Liver (tissue), 9 donors: ENCODE data around the gene TUT4. TPM values are rescaled to one million over a fixed set of nuclear protein-coding genes. Genes with fewer than 3 reads are reported as not detected.

Source experiments
- DNase-seq: peaks from one replicate; pipeline ENCODE4 v3.0.0-alpha.2; 2017; ENCODE audit warnings: low spot score
- H3K27ac ChIP-seq, 2 donors: one replicate each; pipeline ENCODE4 v1.7.0; 2013; ENCODE audit warnings: inconsistent platforms in 2 of 2, low read length in 2 of 2, control low read depth in 1 of 2, low read depth in 1 of 2, mild to moderate bottlenecking in 1 of 2
- H3K27me3 ChIP-seq, 4 donors: one replicate each; pipeline versions ENCODE4 v1.6.1 to v1.7.0; 2013; ENCODE audit warnings: low read length in 3 of 4, inconsistent platforms in 1 of 4, mild to moderate bottlenecking in 1 of 4, moderate library complexity in 1 of 4; ENCODE audit not compliant: control insufficient read depth in 4 of 4, insufficient read depth in 4 of 4
- H3K36me3 ChIP-seq, 4 donors: one replicate each; pipeline versions ENCODE4 v1.6.1 to v1.7.0; 2013; ENCODE audit warnings: low read length in 3 of 4, mild to moderate bottlenecking in 3 of 4, low read depth in 1 of 4, moderate library complexity in 1 of 4; ENCODE audit not compliant: control insufficient read depth in 4 of 4, insufficient read depth in 3 of 4
- H3K4me1 ChIP-seq, 4 donors: one replicate each; pipeline versions ENCODE4 v1.6.1 to v1.7.0; 2013; ENCODE audit warnings: low read length in 3 of 4, mild to moderate bottlenecking in 3 of 4, moderate library complexity in 1 of 4; ENCODE audit not compliant: control insufficient read depth in 4 of 4, insufficient read depth in 4 of 4
- H3K4me3 ChIP-seq, 3 donors: one replicate each; pipeline versions ENCODE4 v1.6.1 to v1.7.0; 2013; ENCODE audit warnings: low read length in 3 of 3, control low read depth in 1 of 3, low read depth in 1 of 3, mild to moderate bottlenecking in 1 of 3
- H3K9ac ChIP-seq, 2 donors: one replicate each; pipeline ENCODE4 v1.7.0; 2013; ENCODE audit warnings: low read length in 2 of 2, mild to moderate bottlenecking in 2 of 2, moderate library complexity in 2 of 2, control low read depth in 1 of 2, low read depth in 1 of 2
- H3K9me3 ChIP-seq, 4 donors: one replicate each; pipeline versions ENCODE4 v1.6.1 to v1.7.0; 2013; ENCODE audit warnings: low read length in 3 of 4; ENCODE audit not compliant: control insufficient read depth in 4 of 4
- FOXA1 ChIP-seq: IDR thresholded peaks from 2 replicates; pipeline ENCODE4 v1.6.1; 2016; ENCODE audit warnings: antibody characterized with exemption
- FOXA2 ChIP-seq: IDR thresholded peaks from 2 replicates; pipeline ENCODE4 v1.6.1; 2016; ENCODE audit warnings: antibody characterized with exemption
- GABPA ChIP-seq, 2 donors: IDR thresholded peaks in 1 of 2; conservative IDR thresholded peaks in 1 of 2; 2 replicates each; pipeline ENCODE4 v1.6.1; 2016; ENCODE audit warnings: antibody characterized with exemption in 2 of 2, mild to moderate bottlenecking in 1 of 2, moderate library complexity in 1 of 2
- HNF4A ChIP-seq, 2 donors: conservative IDR thresholded peaks; 2 replicates each; pipeline ENCODE4 v1.6.1; 2016; ENCODE audit warnings: antibody characterized with exemption in 2 of 2, mild to moderate bottlenecking in 2 of 2
- HNF4G ChIP-seq: IDR thresholded peaks from 2 replicates; pipeline ENCODE4 v1.6.1; 2016; ENCODE audit warnings: antibody characterized with exemption
- JUND ChIP-seq, 2 donors: IDR thresholded peaks; 2 replicates each; pipeline ENCODE4 v1.6.1; 2016; ENCODE audit warnings: antibody characterized with exemption in 2 of 2
- NR2F2 ChIP-seq: IDR thresholded peaks from 2 replicates; pipeline ENCODE4 v1.6.1; 2016; ENCODE audit warnings: antibody characterized with exemption
- RAD21 ChIP-seq, 2 donors: IDR thresholded peaks; 2 replicates each; pipeline ENCODE4 v1.6.1; 2016; ENCODE audit warnings: antibody characterized with exemption in 2 of 2, mild to moderate bottlenecking in 2 of 2
- RXRA ChIP-seq, 2 donors: IDR thresholded peaks; 2 replicates each; pipeline ENCODE4 v1.6.1; 2017 to 2018; ENCODE audit warnings: antibody characterized with exemption in 2 of 2, mild to moderate bottlenecking in 1 of 2
- SP1 ChIP-seq: IDR thresholded peaks from 2 replicates; pipeline ENCODE4 v1.6.1; 2018; ENCODE audit warnings: antibody characterized with exemption, mild to moderate bottlenecking
- TAF1 ChIP-seq: conservative IDR thresholded peaks from 2 replicates; pipeline ENCODE4 v1.6.1; 2016; ENCODE audit warnings: antibody characterized with exemption, mild to moderate bottlenecking
- YY1 ChIP-seq: IDR thresholded peaks from 2 replicates; pipeline ENCODE4 v1.6.1; 2016; ENCODE audit warnings: antibody characterized with exemption, mild to moderate bottlenecking
- WGBS: extraction: QIAGEN DNeasy Blood & Tissue Kit; methylation state at CpG from one replicate; pipeline ENCODE4 v1.1.7; 2013; 5-methylcytosine and 5-hydroxymethylcytosine counted together
- polyA plus RNA-seq, 2 donors: library from polyadenylated mRNA; stranded (reverse) in 1 of 2; unstranded in 1 of 2; fragments of 200-250 nt in 1 of 2; fragments of >200 nt in 1 of 2; fragmentation: Nextera tagmentation in 1 of 2; extraction: Ambion mirVana in 1 of 2; gene quantifications; one replicate each; pipeline versions ENCODE4 v1.2.1 to v1.2.3, GENCODE V29; 2013 to 2015
- total RNA-seq, 2 donors: library from RNA; depleted of rRNA; stranded (reverse); fragments of >200 nt; gene quantifications; one replicate each; pipeline ENCODE4 v1.2.3, GENCODE V29; 2014
- TF ChIP-seq, protein P1 (sequence below): IDR thresholded peaks from 2 replicates; pipeline ENCODE4 v1.6.1; 2016; ENCODE audit warnings: antibody characterized with exemption
- TF ChIP-seq, protein P2 (sequence below): fragments of 150-350 bp; IDR thresholded peaks from 2 replicates; pipeline ENCODE4 v1.5.1; 2017; ENCODE audit warnings: improper control_type of control experiment, low read depth, low read length; ENCODE audit not compliant: missing input control
- TF ChIP-seq, protein P3 (sequence below): IDR thresholded peaks from 2 replicates; pipeline ENCODE4 v1.6.1; 2016; ENCODE audit warnings: antibody characterized with exemption
- TF ChIP-seq, protein P4 (sequence below): IDR thresholded peaks from 2 replicates; pipeline ENCODE4 v1.6.1; 2016; ENCODE audit warnings: antibody characterized with exemption, mild to moderate bottlenecking
- donor health status: healthy.
- donor health status: healthy.
- donor health status: healthy.
- donor health status: healthy.
- donor health status: healthy.

Gene TUT4
- total and polyA plus RNA-seq, 4 donors, result 12.2 to 28.0 (median 24.0) TPM

DNA sequence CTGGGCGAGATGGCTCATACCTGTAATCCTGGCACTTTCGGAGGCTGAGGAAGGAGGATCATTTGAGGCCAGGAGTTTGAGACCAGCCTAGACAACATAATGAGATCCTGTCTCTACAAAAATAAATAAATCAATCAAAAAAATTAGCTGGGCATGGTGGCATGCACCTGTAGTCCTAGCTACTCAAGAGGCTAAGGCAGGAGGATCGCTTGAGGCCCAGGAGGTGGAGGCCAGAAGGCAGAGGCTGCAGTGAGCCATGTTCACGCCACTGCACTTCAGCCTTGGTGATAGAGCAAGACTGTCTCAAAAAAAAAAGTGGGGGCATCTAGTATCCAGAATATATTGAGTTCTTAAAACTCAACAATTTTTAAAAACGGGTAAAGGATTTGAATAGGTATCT, 6.0 kb downstream of the TUT4 start:
- Histone ChIP-seq H3K9ac (no peak overlapping the region), H3K27me3 (no peaks in the 10 kb centered on the region), H3K4me1 (peaks cover 0 to 17% (median 10%) of the 10 kb centered on the region in 4 donors), H3K27ac (no peak overlapping the region), H3K9me3 (peaks cover 0 to 6% (median 5%) of the 10 kb centered on the region in 4 donors), H3K4me3 (no peak overlapping the region), H3K36me3 (peaks cover 0 to 3% (median 0%) of the 10 kb centered on the region in 4 donors)
- no peak for DNase-seq
- WGBS, result 98% methylated on average over 5 of the region's 5 CpGs
- TF ChIP-seq FOXA1, result no peak

DNA sequence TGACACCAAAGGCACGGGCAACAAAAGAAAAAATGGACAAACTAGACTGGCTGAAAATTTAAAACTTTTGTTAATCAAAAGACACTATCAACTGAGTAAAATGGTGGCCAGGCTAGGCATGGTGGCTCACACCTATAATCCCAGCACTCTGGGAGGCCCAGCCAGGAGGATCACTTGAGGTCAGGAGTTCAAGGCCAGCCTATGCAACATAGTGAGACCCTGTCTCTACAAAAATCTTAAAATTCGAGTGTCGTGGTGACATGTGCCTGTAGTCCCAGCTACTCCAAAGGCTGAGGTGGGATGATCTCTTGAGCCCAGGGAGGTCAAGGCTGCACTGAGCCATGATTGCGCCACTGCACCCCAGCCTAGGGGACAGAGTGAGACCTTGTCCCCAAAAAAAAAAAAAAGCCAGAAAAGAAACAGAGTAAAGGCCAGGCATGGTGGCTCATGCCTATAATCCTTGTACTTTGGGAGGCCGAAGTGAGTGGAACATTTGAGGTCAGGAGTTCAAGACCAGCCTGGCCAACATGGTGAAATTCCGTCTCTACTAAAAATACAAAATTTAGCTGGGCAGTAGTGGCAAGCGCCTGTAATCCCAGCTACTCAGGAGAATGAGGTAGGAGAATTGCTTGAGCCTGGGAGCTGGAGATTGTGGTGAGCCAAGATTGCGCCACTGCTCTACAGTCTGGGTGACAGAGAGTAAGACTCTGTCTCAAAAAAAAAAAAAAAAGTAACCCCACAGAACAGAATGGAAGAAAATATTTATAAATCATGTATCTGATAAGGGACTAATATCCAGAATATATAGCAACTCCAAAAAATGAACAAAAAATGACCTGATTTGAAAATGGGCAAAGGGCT, 8.0 kb downstream of the TUT4 start:
- WGBS, result 95% methylated on average over 8 of the region's 8 CpGs
- no peak overlapping the region for H3K27ac ChIP-seq
- H3K27me3 ChIP-seq, result no peaks in the 10 kb centered on the region
- TF ChIP-seq TAF1 (no peak), RAD21 (IDR thresholded peaks at IDR 0.05) (no peak), GABPA (IDR thresholded peaks at IDR 0.05 in 1 of 2, conservative IDR thresholded peaks at IDR 0.05 in 1 of 2) (no peak), HNF4A (conservative IDR thresholded peaks at IDR 0.05) (no peak), FOXA2 (no peak), FOXA1 (no peak), NR2F2 (no peak), RXRA (IDR thresholded peaks at IDR 0.05) (no peak), SP1 (no peak), JUND (IDR thresholded peaks at IDR 0.05) (no peak), YY1 (no peak)
- TF ChIP-seq, protein P1, sequence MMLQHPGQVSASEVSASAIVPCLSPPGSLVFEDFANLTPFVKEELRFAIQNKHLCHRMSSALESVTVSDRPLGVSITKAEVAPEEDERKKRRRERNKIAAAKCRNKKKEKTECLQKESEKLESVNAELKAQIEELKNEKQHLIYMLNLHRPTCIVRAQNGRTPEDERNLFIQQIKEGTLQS, result no peak
- TF ChIP-seq, protein P2, sequence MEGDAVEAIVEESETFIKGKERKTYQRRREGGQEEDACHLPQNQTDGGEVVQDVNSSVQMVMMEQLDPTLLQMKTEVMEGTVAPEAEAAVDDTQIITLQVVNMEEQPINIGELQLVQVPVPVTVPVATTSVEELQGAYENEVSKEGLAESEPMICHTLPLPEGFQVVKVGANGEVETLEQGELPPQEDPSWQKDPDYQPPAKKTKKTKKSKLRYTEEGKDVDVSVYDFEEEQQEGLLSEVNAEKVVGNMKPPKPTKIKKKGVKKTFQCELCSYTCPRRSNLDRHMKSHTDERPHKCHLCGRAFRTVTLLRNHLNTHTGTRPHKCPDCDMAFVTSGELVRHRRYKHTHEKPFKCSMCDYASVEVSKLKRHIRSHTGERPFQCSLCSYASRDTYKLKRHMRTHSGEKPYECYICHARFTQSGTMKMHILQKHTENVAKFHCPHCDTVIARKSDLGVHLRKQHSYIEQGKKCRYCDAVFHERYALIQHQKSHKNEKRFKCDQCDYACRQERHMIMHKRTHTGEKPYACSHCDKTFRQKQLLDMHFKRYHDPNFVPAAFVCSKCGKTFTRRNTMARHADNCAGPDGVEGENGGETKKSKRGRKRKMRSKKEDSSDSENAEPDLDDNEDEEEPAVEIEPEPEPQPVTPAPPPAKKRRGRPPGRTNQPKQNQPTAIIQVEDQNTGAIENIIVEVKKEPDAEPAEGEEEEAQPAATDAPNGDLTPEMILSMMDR, result no peak
- TF ChIP-seq, protein P3, sequence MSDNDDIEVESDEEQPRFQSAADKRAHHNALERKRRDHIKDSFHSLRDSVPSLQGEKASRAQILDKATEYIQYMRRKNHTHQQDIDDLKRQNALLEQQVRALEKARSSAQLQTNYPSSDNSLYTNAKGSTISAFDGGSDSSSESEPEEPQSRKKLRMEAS, result no peak
- H3K9me3 ChIP-seq, result peaks cover 0 to 8% (median 7%) of the 10 kb centered on the region in 4 donors
- no peak for DNase-seq
- H3K4me1 ChIP-seq, result peaks cover 0 to 3% (median 0%) of the 10 kb centered on the region in 4 donors
- H3K9ac ChIP-seq, result no peak overlapping the region
- peaks cover 0 to 3% (median 0%) of the 10 kb centered on the region in 4 donors for H3K36me3 ChIP-seq
- H3K4me3 ChIP-seq, result no peak overlapping the region

DNA sequence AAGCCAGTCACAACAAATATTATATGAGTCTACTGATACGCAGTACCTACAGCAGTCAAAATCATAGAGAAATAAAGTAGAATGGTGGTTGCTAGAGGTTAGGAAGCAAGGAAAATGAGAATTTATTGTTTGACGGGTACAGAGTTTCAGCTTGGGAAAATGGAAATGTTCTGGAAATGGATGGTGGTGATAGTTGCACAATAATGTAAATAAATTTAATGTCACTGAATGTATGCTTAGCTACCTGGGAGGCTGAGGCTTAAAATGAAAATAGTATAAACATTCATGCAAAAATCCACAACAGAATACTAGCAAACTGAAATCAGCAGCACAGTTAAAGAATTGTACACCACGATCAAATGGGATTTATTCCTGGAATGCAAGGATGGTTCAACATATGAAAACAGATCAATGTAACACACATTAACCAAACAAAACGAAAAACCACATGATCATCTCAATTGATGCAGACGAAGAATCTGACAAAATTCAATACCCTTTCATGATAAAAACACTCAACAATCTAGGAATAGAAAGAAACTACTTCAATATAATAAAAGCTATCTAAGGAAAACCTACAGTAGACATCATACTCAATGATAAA, 10.7 kb downstream of the TUT4 start:
- Histone ChIP-seq H3K4me1 (no peaks in the 10 kb centered on the region), H3K27ac (no peak overlapping the region), H3K27me3 (no peaks in the 10 kb centered on the region), H3K9ac (no peak overlapping the region), H3K36me3 (peaks cover 0 to 3% (median 0%) of the 10 kb centered on the region in 4 donors), H3K4me3 (no peak overlapping the region), H3K9me3 (peaks cover 0 to 8% (median 7%) of the 10 kb centered on the region in 4 donors)
- 96% methylated on average over 5 of the region's 5 CpGs for WGBS
- no peak for DNase-seq
- TF ChIP-seq, protein P4, sequence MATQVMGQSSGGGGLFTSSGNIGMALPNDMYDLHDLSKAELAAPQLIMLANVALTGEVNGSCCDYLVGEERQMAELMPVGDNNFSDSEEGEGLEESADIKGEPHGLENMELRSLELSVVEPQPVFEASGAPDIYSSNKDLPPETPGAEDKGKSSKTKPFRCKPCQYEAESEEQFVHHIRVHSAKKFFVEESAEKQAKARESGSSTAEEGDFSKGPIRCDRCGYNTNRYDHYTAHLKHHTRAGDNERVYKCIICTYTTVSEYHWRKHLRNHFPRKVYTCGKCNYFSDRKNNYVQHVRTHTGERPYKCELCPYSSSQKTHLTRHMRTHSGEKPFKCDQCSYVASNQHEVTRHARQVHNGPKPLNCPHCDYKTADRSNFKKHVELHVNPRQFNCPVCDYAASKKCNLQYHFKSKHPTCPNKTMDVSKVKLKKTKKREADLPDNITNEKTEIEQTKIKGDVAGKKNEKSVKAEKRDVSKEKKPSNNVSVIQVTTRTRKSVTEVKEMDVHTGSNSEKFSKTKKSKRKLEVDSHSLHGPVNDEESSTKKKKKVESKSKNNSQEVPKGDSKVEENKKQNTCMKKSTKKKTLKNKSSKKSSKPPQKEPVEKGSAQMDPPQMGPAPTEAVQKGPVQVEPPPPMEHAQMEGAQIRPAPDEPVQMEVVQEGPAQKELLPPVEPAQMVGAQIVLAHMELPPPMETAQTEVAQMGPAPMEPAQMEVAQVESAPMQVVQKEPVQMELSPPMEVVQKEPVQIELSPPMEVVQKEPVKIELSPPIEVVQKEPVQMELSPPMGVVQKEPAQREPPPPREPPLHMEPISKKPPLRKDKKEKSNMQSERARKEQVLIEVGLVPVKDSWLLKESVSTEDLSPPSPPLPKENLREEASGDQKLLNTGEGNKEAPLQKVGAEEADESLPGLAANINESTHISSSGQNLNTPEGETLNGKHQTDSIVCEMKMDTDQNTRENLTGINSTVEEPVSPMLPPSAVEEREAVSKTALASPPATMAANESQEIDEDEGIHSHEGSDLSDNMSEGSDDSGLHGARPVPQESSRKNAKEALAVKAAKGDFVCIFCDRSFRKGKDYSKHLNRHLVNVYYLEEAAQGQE, result no peak
- TF ChIP-seq HNF4G (no peak), HNF4A (conservative IDR thresholded peaks at IDR 0.05) (no peak), RAD21 (IDR thresholded peaks at IDR 0.05) (no peak), SP1 (no peak)
- TF ChIP-seq, protein P2, result no peak
- TF ChIP-seq, protein P3, result no peak
- TF ChIP-seq, protein P1, result no peak
